AG04450 (cell line): ENCODE data around the gene GAREM1. TPM values are rescaled to one million over a fixed set of nuclear protein-coding genes. Genes with fewer than 3 reads are reported as not detected.

Experiments used
- CTCF ChIA-PET: fragments of 300-600, 350-600 bp; formaldehyde crosslinking; extraction: SDS; loops from one replicate; lab custom pipeline; 2022; ENCODE audit warnings: antibody characterized with exemption, inconsistent platforms; lab: Charles Lee
- POLR2A ChIA-PET: fragments of 350-600 bp; formaldehyde crosslinking; extraction: SDS; loops from one replicate; lab custom pipeline; 2021; ENCODE audit warnings: antibody characterized with exemption, inconsistent platforms; lab: Yijun Ruan, JAX
- DNase-seq: peaks from one replicate; pipeline ENCODE4 v3.0.0-alpha.2; 2011; ENCODE audit warnings: low read depth, low spot score
- H3K27ac ChIP-seq: one replicate; pipeline ENCODE4 v1.5.1; 2012; ENCODE audit warnings: low read depth, low read length, control low read depth
- H3K27me3 ChIP-seq: one replicate; pipeline ENCODE4 v1.6.0; 2012; ENCODE audit warnings: low read length; ENCODE audit not compliant: control insufficient read depth, insufficient read depth
- H3K4me3 ChIP-seq: 2 replicates; pipeline ENCODE4 v1.5.1; 2011; ENCODE audit warnings: mild to moderate bottlenecking, low read depth, low read length, control low read depth
- H3K9me3 ChIP-seq: 2 replicates; pipeline ENCODE4 v1.5.1; 2012; ENCODE audit warnings: low read length; ENCODE audit not compliant: control insufficient read depth, insufficient read depth
- polyA plus RNA-seq: library from polyadenylated mRNA; depleted of rRNA; stranded (reverse); fragments of >200 nt; gene quantifications from 2 replicates; pipeline ENCODE4 v1.2.3, GENCODE V29; 2011
- TF ChIP-seq, protein P1 (sequence below): IDR thresholded peaks from 2 replicates; pipeline ENCODE4 v1.5.1; 2011; ENCODE audit warnings: low read depth, low read length, control low read depth, inconsistent platforms

Gene GAREM1
- polyA plus RNA-seq, 1 experiment: 3.4 TPM

DNA sequence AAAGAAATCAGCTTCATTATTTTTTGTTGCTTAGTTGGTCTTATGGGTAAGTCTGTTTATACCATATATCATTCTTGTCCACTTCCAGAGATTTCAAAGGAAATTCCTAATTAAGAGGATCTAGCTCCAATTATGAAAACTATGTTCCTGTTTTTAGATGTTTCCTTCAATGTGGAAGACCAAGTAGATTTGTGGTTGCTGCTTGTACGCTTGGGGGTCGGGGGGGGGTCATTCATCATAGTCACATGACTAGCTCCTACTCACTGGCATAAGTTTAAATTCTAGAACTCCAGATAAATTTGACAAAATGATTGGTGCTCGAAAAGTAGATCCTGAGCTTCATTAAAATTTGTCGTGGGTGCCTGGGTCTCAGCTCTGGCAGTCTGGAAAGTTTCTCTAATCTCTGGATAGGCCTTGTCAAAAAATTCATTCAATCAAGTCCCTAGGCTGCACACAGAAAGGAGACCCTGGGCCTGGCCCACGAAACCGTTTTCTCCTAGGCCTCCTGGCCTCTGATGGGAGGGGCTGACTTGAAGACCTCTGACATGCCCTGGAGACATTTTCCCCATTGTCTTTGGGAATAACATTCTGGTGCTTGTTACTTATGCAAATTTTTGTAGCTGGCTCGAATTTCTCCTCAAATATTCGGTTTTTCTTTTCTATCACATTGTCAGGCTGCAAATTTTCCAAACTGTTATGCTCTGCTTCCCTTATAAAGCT is 218.4 kb downstream of the GAREM1 start:
- TF ChIP-seq, protein P1, sequence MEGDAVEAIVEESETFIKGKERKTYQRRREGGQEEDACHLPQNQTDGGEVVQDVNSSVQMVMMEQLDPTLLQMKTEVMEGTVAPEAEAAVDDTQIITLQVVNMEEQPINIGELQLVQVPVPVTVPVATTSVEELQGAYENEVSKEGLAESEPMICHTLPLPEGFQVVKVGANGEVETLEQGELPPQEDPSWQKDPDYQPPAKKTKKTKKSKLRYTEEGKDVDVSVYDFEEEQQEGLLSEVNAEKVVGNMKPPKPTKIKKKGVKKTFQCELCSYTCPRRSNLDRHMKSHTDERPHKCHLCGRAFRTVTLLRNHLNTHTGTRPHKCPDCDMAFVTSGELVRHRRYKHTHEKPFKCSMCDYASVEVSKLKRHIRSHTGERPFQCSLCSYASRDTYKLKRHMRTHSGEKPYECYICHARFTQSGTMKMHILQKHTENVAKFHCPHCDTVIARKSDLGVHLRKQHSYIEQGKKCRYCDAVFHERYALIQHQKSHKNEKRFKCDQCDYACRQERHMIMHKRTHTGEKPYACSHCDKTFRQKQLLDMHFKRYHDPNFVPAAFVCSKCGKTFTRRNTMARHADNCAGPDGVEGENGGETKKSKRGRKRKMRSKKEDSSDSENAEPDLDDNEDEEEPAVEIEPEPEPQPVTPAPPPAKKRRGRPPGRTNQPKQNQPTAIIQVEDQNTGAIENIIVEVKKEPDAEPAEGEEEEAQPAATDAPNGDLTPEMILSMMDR: no peak
- no peaks in the 10 kb centered on the region for H3K9me3 ChIP-seq
- no peak overlapping the region for H3K27ac ChIP-seq
- DNase-seq: no peak
- peaks cover 2% of the 10 kb centered on the region for H3K27me3 ChIP-seq
- ChIA-PET POLR2A (no interaction called here), CTCF (interaction anchor here (1.6 to 1.7 kb wide), 2 partner anchors 20 to 218 kb away, joined by 6 to 7 read pairs; partner anchors contain the start of gene GAREM1)
- H3K4me3 ChIP-seq: no peak overlapping the region

DNA sequence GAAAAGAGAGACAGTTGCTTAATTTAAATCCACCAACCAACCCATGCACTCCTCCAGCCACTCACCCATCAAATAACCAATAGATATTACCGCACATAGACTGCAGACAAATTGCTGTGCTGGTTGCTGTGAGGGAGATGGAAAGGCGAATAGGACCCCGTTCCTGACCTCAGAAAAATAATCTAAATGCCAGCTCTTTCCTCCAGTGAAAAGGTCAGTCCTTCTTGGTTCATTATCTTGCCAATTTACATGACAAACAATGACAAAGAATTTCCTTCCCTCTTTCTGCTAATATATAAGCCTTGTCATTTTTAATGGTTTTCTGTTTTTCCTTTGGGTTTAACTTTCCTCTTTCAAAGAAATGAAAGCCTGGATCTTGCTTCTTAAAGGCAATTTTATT is 219.2 kb downstream of the GAREM1 start:
- peaks cover 2% of the 10 kb centered on the region for H3K27me3 ChIP-seq
- H3K27ac ChIP-seq: no peak overlapping the region
- TF ChIP-seq, protein P1: no peak
- ChIA-PET POLR2A (no interaction called here), CTCF (interaction anchor here (1.6 to 1.7 kb wide), 2 partner anchors 21 to 219 kb away, joined by 6 to 7 read pairs; partner anchors contain the start of gene GAREM1)
- H3K9me3 ChIP-seq: no peaks in the 10 kb centered on the region
- H3K4me3 ChIP-seq: no peak overlapping the region
- no peak for DNase-seq

DNA sequence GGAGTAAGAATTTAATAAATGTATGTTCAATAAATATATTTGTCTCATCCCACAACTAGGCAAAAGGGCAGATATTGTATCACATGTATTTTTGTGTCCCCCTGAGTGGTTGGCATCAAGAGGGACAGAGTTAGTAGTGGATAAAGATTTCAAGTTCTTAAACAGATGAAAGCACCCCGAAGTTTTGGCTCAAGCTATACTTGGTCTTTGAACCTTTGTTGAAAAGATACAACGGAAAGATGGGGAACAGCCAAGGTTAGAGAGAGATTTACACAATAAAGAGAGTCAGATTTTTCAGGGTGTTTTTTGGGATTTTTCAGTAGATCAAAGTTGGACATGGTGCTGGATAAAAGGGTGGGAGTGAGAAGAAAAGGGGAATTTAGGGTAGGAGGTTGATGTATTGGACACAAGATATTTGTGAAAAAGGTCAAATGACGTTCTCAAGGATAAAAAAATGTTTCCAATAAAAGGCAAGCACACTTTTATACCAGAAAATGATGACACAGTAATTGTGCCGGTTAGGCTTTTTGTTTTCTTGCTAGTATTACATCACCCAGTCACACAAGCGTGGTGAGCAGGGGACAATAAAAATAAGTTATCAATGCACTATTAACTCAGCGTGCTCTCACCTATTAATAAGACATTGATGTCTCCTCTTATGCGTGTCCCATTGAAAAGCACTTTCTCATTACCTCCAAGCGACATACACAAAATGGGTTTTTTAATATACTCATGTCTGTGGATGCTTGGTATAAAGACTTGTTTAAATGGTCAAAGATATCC is 221.3 kb downstream of the GAREM1 start:
- CTCF ChIA-PET: interaction anchor here (0.7 kb wide), 1 partner anchor 221 kb away, joined by 3 read pairs; the partner anchor contains the start of gene GAREM1
- POLR2A ChIA-PET: no interaction called here

DNA sequence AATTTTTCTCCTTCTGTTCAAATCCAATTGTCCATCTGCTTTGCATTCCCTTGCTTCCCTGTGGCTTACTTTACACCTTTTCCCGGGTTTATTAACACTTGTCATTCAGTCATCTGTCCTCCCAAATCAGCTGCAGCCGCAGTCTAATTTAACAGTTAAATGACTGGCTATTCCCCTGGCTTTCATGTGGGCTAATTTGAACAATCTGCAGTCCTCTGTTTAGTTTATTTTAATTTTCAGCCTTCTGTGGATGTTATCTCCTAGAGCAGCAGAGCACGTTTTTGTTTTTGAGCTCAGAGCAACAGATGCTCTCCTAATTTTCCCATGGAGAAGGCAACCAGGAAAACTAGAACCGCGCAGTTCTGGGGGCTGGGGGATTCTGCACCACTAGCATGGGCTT is 225.8 kb downstream of the GAREM1 start:
- Histone ChIP-seq H3K9me3 (no peaks in the 10 kb centered on the region), H3K27ac (no peak overlapping the region), H3K27me3 (peaks cover 4% of the 10 kb centered on the region), H3K4me3 (no peak overlapping the region)
- ChIA-PET POLR2A (no interaction called here), CTCF (no interaction called here)
- TF ChIP-seq, protein P1: no peak
- DNase-seq: no peak

More for the DNA sequence above, 221.3 kb downstream of the GAREM1 start:
- H3K27ac ChIP-seq: no peak overlapping the region
- no peaks in the 10 kb centered on the region for H3K9me3 ChIP-seq
- no peak for DNase-seq
- TF ChIP-seq, protein P1: no peak
- H3K27me3 ChIP-seq: no peaks in the 10 kb centered on the region
- H3K4me3 ChIP-seq: no peak overlapping the region
